Ammon's horn (tissue), 1 donor: Measurements from ENCODE around the gene SP7.
"Not testable (repeated sequence)": the region's sequence is repeated elsewhere in the genome, so short reads cannot be mapped to it uniquely, and the experiment has no call there.

Experiments
- DNase-seq: peaks from one replicate; pipeline ENCODE4 v3.0.0-alpha.2; 2016; ENCODE audit warnings: low spot score

The SP7 gene

GRCh38 chr12:53346491-53346890 lies 10.3 kb upstream of the SP7 start:
- DNase-seq: no peak

- DNase-seq: no peak
Measured at GRCh38 chr12:53345486-53346188, 9.5 kb upstream of the SP7 start.

- DNase-seq: peak; percentile 86
Measured at GRCh38 chr12:53344824-53345485, 8.8 kb upstream of the SP7 start.

GRCh38 chr12:53344487-53344823 lies 8.3 kb upstream of the SP7 start:
- DNase-seq: no peak

- no peak for DNase-seq
Measured at GRCh38 chr12:53343969-53344368, 7.8 kb upstream of the SP7 start.

- DNase-seq: no peak
Measured at GRCh38 chr12:53343449-53343848, 7.3 kb upstream of the SP7 start.

- no peak for DNase-seq
Measured at GRCh38 chr12:53340398-53340797, 4.2 kb upstream of the SP7 start.

- no peak for DNase-seq
Measured at GRCh38 chr12:53338916-53339315, 2.8 kb upstream of the SP7 start.

GRCh38 chr12:53338017-53338416 lies 1.9 kb upstream of the SP7 start:
- DNase-seq: no peak

GRCh38 chr12:53334822-53335221 lies 1.3 kb downstream of the SP7 start:
- DNase-seq: no peak

GRCh38 chr12:53333845-53334244 lies 2.3 kb downstream of the SP7 start:
- no peak for DNase-seq

GRCh38 chr12:53333289-53333688 lies 2.9 kb downstream of the SP7 start:
- DNase-seq: no peak

- no peak for DNase-seq
Measured at GRCh38 chr12:53332744-53333143, 3.4 kb downstream of the SP7 start.

- DNase-seq: not testable (repeated sequence)
Measured at GRCh38 chr12:53332339-53332738, 3.8 kb downstream of the SP7 start.

GRCh38 chr12:53330671-53331070 lies 5.5 kb downstream of the SP7 start:
- no peak for DNase-seq

- no peak for DNase-seq
Measured at GRCh38 chr12:53328043-53328435, 8.1 kb downstream of the SP7 start.

GRCh38 chr12:53327435-53328042 lies 8.6 kb downstream of the SP7 start:
- no peak for DNase-seq

GRCh38 chr12:53326460-53327185 lies 9.5 kb downstream of the SP7 start:
- DNase-seq: no peak

GRCh38 chr12:53325511-53326061 lies 10.6 kb downstream of the SP7 start:
- DNase-seq: peak; percentile 91

GRCh38 chr12:53324779-53325510 lies 11.2 kb downstream of the SP7 start:
- DNase-seq: peak; percentile 94

GRCh38 chr12:53324113-53324778 lies 11.9 kb downstream of the SP7 start:
- peak; percentile 54 for DNase-seq
